HepG2 (cell line): ENCODE results near the gene FOXRED2. TPM values are rescaled to one million over a fixed set of nuclear protein-coding genes. Genes with fewer than 3 reads are reported as not detected.

ENCODE experiments used
- ELK4 ChIP-seq: sonication (generic); formaldehyde crosslinking; IDR thresholded peaks from 2 replicates; pipeline ENCODE4 v1.9.0; 2021; ENCODE audit warnings: missing genetic modification reagents, borderline replicate concordance
- GPBP1L1 ChIP-seq: sonication (generic); formaldehyde crosslinking; IDR thresholded peaks from 2 replicates; pipeline ENCODE4 v1.5.0; 2020; ENCODE audit warnings: mild to moderate bottlenecking, missing genetic modification reagents
- HCFC1 ChIP-seq: fragments of 150-350 bp; IDR thresholded peaks from 2 replicates; pipeline ENCODE4 v1.6.1; 2014; ENCODE audit warnings: low read depth, low read length
- HIVEP1 ChIP-seq: sonication (generic); formaldehyde crosslinking; IDR thresholded peaks from 2 replicates; pipeline ENCODE4 v1.4.0; 2020; ENCODE audit warnings: mild to moderate bottlenecking, missing genetic modification reagents
- HNRNPL ChIP-seq: fragments of 200-400 bp; formaldehyde crosslinking; IDR thresholded peaks from 2 replicates; pipeline ENCODE4 v1.6.1; 2017; ENCODE audit warnings: mild to moderate bottlenecking, low read depth, low read length
- KLF15 ChIP-seq: sonication (generic); formaldehyde crosslinking; IDR thresholded peaks from 2 replicates; pipeline ENCODE4 v1.8.1; 2023; ENCODE audit warnings: borderline replicate concordance, mild to moderate bottlenecking, inconsistent platforms, missing genetic modification reagents, mixed read lengths
- KMT2A ChIP-seq: sonication (generic); formaldehyde crosslinking; IDR thresholded peaks from 2 replicates; pipeline ENCODE4 v1.4.0; 2020; ENCODE audit warnings: missing genetic modification reagents
- MAF1 ChIP-seq: sonication (generic); formaldehyde crosslinking; IDR thresholded peaks from 2 replicates; pipeline ENCODE4 v1.5.0; 2020; ENCODE audit warnings: missing genetic modification reagents, borderline replicate concordance
- MTA3 ChIP-seq: sonication (generic); formaldehyde crosslinking; IDR thresholded peaks from 2 replicates; pipeline ENCODE4 v1.4.0; 2020; ENCODE audit warnings: missing genetic modification reagents
- PBX3 ChIP-seq: sonication (generic); formaldehyde crosslinking; IDR thresholded peaks from 2 replicates; pipeline ENCODE4 v1.8.1; 2023; ENCODE audit warnings: missing genetic modification reagents, inconsistent platforms, borderline replicate concordance
- PCBP2 ChIP-seq: fragments of 200-400 bp; formaldehyde crosslinking; optimal IDR thresholded peaks from 2 replicates; pipeline ENCODE3; 2018; ENCODE audit warnings: low read length, low read depth; ENCODE audit not compliant: poor library complexity, severe bottlenecking
- PPARG ChIP-seq: conservative IDR thresholded peaks from 2 replicates; pipeline ENCODE4 v1.6.1; 2016; ENCODE audit warnings: missing biosample characterization, missing genetic modification reagents
- RORA ChIP-seq: sonication (generic); formaldehyde crosslinking; IDR thresholded peaks from 2 replicates; pipeline ENCODE4 v1.5.0; 2020; ENCODE audit warnings: mild to moderate bottlenecking, missing genetic modification reagents, moderate library complexity
- SIX1 ChIP-seq: sonication (generic); formaldehyde crosslinking; IDR thresholded peaks from 2 replicates; pipeline ENCODE4 v1.4.0; 2020; ENCODE audit warnings: missing genetic modification reagents, borderline replicate concordance
- SNAI1 ChIP-seq: sonication (generic); formaldehyde crosslinking; IDR thresholded peaks from 2 replicates; pipeline ENCODE4 v1.5.0; 2020; ENCODE audit warnings: mild to moderate bottlenecking, missing genetic modification reagents, borderline replicate concordance
- TAF15 ChIP-seq: fragments of 200-400 bp; formaldehyde crosslinking; IDR thresholded peaks from one replicate; pipeline ENCODE4 v1.6.1; 2018; ENCODE audit warnings: mild to moderate bottlenecking, low read depth, low read length; ENCODE audit not compliant: poor library complexity, severe bottlenecking
- THAP8 ChIP-seq: sonication (generic); formaldehyde crosslinking; IDR thresholded peaks from 2 replicates; pipeline ENCODE4 v1.5.1; 2020; ENCODE audit warnings: missing genetic modification reagents, mild to moderate bottlenecking, borderline replicate concordance
- ZMAT5 ChIP-seq: sonication (generic); formaldehyde crosslinking; IDR thresholded peaks from 2 replicates; pipeline ENCODE4 v1.5.0; 2020; ENCODE audit warnings: mild to moderate bottlenecking, low read depth, missing genetic modification reagents, borderline replicate concordance
- ZNF138 ChIP-seq: sonication (generic); formaldehyde crosslinking; IDR thresholded peaks from 2 replicates; pipeline ENCODE4 v1.5.0; 2020; ENCODE audit warnings: mild to moderate bottlenecking, low read depth, missing genetic modification reagents
- ZNF496 ChIP-seq: sonication (generic); formaldehyde crosslinking; IDR thresholded peaks from 2 replicates; pipeline ENCODE4 v1.8.1; 2023; ENCODE audit warnings: mild to moderate bottlenecking, moderate library complexity, missing genetic modification reagents; ENCODE audit not compliant: insufficient replicate concordance
- ZNF567 ChIP-seq: sonication (generic); formaldehyde crosslinking; IDR thresholded peaks from 2 replicates; pipeline ENCODE4 v1.8.1; 2023; ENCODE audit warnings: mild to moderate bottlenecking, missing genetic modification reagents, borderline replicate concordance
- ZNF616 ChIP-seq: sonication (generic); formaldehyde crosslinking; IDR thresholded peaks from 2 replicates; pipeline ENCODE4 v1.5.0; 2020; ENCODE audit warnings: low read depth, mild to moderate bottlenecking, missing genetic modification reagents
- ZNF879 ChIP-seq: sonication (generic); formaldehyde crosslinking; IDR thresholded peaks from 2 replicates; pipeline ENCODE4 v1.8.1; 2023; ENCODE audit warnings: missing genetic modification reagents
- polyA plus RNA-seq, 8 experiments: library from polyadenylated mRNA; depleted of rRNA in 3 of 8; stranded (reverse) in 7 of 8; unstranded in 1 of 8; fragments of >200 nt; fragmentation: Illumina TruSeq in 4 of 8; extraction: Trizol in 4 of 8; gene quantifications; 2 replicates each; pipeline versions ENCODE4 v1.2.1 to v1.2.3, GENCODE V29; 2011 to 2016; ENCODE audit warnings: low read depth in 4 of 8, missing spikeins in 1 of 8, mixed read lengths in 1 of 8; ENCODE audit not compliant: insufficient read depth in 1 of 8
- total RNA-seq, 5 experiments: library from RNA; depleted of rRNA; stranded (reverse); fragments of >200 nt; fragmentation: Illumina TruSeq; extraction: Trizol; gene quantifications; 2 replicates each; pipeline ENCODE4 v1.2.3, GENCODE V29; 2016; ENCODE audit warnings: low read depth in 1 of 5

The FOXRED2 gene
- total and polyA plus RNA-seq, 2 of the 13 experiments (the other 11 are each of a cell fraction or from before 2014, with no cell fraction given), result 9.3 to 28.1 TPM

GRCh38 chr22:36506637-36507517 lies at the start of gene FOXRED2 (continued):
- TF ChIP-seq PBX3 (CRISPR knock-in tag) (no peak; the same call in 1 of the 2 replicates), ZMAT5 (CRISPR knock-in tag) (no peak; the same call in 1 of the 2 replicates), TAF15 (no peak), ZNF138 (CRISPR knock-in tag) (peak; percentile 82), HIVEP1 (CRISPR knock-in tag) (peak; percentile 76), ZNF496 (peak; percentile 42), THAP8 (0 out of 2 replicates have a peak, but pooled peaks have one; percentile 3), ELK4 (CRISPR knock-in tag) (peak; percentile 57; the same call in 1 of the 2 replicates), PCBP2 (no peak), GPBP1L1 (CRISPR knock-in tag) (no peak), RORA (CRISPR knock-in tag) (no peak), SNAI1 (0 out of 2 replicates have a peak, but pooled peaks have one; percentile 61), ZNF879 (peak; percentile 89), ZNF616 (peak; percentile 98; the same call in 1 of the 2 replicates), KMT2A (CRISPR knock-in tag) (0 out of 2 replicates have a peak, but pooled peaks have one; percentile 33), PPARG (peak; percentile 39; the same call in 1 of the 2 replicates), MTA3 (no peak), SIX1 (CRISPR knock-in tag) (no peak), MAF1 (CRISPR knock-in tag) (0 out of 2 replicates have a peak, but pooled peaks have one; percentile 38), HCFC1 (no peak), KLF15 (CRISPR knock-in tag) (peak; percentile 88; the same call in 1 of the 2 replicates), ZNF567 (CRISPR knock-in tag) (peak; percentile 87; the same call in 1 of the 2 replicates), HNRNPL (no peak)
